Left lung (tissue), 10 donors: ENCODE data around the gene PIH1D1. TPM values are rescaled to one million over a fixed set of nuclear protein-coding genes. Genes with fewer than 3 reads are reported as not detected.
A peak's percentile ranks its signal among the peaks of the same experiment; 100 is the strongest.

Source experiments
- ATAC-seq: fragments of 200-7000 bp; cut with Tn5 transposase; one replicate; pipeline ENCODE4 v1.9.1; 2020; ENCODE audit warnings: moderate library complexity
- DNase-seq, 4 donors: peaks; one replicate each; pipeline ENCODE4 v3.0.0-alpha.2; 2013 to 2020
- H3K27ac ChIP-seq, 2 donors: fragments of 200-600 bp; sonication (generic) in 1 of 2; one replicate each; pipeline versions ENCODE4 v1.5.0 to v1.8.0; 2020 to 2021
- H3K27me3 ChIP-seq, 2 donors: fragments of 200-600 bp; sonication (generic) in 1 of 2; one replicate each; pipeline versions ENCODE4 v1.5.0 to v1.8.0; 2020 to 2021
- H3K36me3 ChIP-seq, 2 donors: fragments of 200-600 bp; sonication (generic) in 1 of 2; one replicate each; pipeline versions ENCODE4 v1.5.0 to v1.8.0; 2020 to 2021
- H3K4me1 ChIP-seq, 2 donors: fragments of 200-600 bp; one replicate each; pipeline ENCODE4 v1.8.0; 2021
- H3K4me3 ChIP-seq, 2 donors: fragments of 200-600 bp; sonication (generic) in 1 of 2; one replicate each; pipeline versions ENCODE4 v1.5.0 to v1.8.0; 2020 to 2021; ENCODE audit warnings: mild to moderate bottlenecking in 1 of 2
- H3K9me3 ChIP-seq, 2 donors: fragments of 200-600 bp; sonication (generic) in 1 of 2; one replicate each; pipeline versions ENCODE4 v1.5.0 to v1.8.0; 2020 to 2021
- intact Hi-C, 2 donors: fragments of 100-400 bp; cut with DNase I; formaldehyde crosslinking; loops; one replicate each; pipeline versions ENCODE4 v1.11.2 to v1.14.2; 2022
- polyA plus RNA-seq, 6 donors: library from polyadenylated mRNA; unstranded; fragments of 120-200 nt; gene quantifications; one replicate each; pipeline ENCODE4 v1.2.1, GENCODE V29; 2013; ENCODE audit not compliant: insufficient read length in 6 of 6
- total RNA-seq, 2 donors: library from RNA; stranded (reverse); fragmentation: NEBNext Ultra II Directional; extraction: Animal tissue kit (Norgen Biotek cat#: 25700); gene quantifications; one replicate each; pipeline ENCODE4 v1.2.1, GENCODE V29; 2021
- TF ChIP-seq, protein P1 (sequence below), 2 donors: fragments of 200-600 bp; sonication (generic) in 1 of 2; IDR thresholded peaks; one replicate each; pipeline versions ENCODE4 v1.5.0 to v1.8.0; 2021; ENCODE audit warnings: antibody characterized with exemption in 2 of 2
- donor health status: DM: no; HTN: yes; CAD: no.
- donor health status: DM: no; HTN: no; CAD: no.

The PIH1D1 gene
- total and polyA plus RNA-seq, 8 donors = 54.4 to 93.2 (median 78.5) TPM

DNA sequence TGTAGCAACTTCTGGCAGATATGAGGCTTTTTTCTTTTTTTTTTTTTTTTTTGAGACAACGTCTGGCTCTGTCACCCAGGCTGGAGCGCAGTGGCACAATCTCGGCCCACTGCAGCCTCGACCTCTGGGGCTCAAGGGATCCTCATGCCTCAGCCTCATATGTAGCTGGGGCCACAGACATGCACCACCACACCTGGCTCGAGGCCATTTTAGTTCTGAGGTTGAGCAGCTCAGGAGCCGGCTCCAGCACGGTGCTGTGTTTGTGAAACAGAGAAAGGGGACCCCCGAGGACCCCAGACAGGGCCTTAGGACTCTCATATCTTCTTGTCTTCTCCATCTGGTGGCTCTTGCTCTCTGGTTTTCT, 19.0 kb upstream of the PIH1D1 start:
- Histone ChIP-seq H3K9me3 (no peaks in the 10 kb centered on the region), H3K4me3 (no peak overlapping the region), H3K27ac (peak overlapping the region in 1 of 2 donors; percentile 61), H3K36me3 (peaks cover 0 to 43% of the 10 kb centered on the region in 2 donors), H3K4me1 (peaks cover 0 to 30% of the 10 kb centered on the region in 2 donors), H3K27me3 (no peaks in the 10 kb centered on the region)
- intact Hi-C loops = no loop called here
- no peak for ATAC-seq
- TF ChIP-seq, protein P1, sequence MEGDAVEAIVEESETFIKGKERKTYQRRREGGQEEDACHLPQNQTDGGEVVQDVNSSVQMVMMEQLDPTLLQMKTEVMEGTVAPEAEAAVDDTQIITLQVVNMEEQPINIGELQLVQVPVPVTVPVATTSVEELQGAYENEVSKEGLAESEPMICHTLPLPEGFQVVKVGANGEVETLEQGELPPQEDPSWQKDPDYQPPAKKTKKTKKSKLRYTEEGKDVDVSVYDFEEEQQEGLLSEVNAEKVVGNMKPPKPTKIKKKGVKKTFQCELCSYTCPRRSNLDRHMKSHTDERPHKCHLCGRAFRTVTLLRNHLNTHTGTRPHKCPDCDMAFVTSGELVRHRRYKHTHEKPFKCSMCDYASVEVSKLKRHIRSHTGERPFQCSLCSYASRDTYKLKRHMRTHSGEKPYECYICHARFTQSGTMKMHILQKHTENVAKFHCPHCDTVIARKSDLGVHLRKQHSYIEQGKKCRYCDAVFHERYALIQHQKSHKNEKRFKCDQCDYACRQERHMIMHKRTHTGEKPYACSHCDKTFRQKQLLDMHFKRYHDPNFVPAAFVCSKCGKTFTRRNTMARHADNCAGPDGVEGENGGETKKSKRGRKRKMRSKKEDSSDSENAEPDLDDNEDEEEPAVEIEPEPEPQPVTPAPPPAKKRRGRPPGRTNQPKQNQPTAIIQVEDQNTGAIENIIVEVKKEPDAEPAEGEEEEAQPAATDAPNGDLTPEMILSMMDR (IDR thresholded peaks at IDR 0.05) = no peak
- DNase-seq = no peak

DNA sequence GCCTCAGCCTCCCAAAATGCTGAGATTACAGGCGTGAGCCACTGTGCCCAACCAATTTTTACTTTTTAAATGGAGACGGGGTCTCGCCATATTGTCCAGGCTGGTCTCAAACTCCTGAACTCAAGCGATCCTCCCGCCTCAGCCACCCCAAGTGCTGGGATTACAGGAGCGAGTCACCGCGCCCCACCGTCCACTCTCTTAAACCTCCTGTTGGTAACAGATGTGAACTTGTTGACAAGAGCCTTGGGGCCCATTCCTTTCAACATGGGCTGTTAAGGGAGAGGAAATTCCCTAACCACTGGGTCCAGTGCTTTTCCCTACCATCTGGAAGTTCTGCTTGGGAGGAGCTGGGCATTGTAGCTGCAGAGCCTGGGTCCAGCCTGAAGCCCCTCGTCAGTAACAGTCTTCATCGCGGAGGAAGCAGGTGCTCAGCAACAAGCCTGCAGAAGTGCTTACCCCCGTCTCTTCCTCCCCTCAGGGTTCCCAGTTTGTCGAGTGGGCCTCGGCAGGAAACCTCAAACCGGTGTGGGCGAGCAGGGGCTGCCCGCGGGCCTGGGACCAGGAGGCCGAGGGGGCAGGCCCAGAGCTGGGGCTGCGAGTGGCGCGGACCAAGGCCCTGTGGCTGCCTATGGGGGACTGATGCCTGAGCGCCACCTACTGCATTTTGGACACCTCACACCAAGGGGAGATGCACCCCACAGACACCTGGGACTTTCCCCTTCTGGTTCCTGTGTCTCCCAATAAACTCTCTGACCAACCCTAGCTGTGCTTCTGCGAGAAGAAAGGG, 18.4 kb upstream of the PIH1D1 start:
- ATAC-seq (peak; percentile 10), DNase-seq (no peak)
- Histone ChIP-seq H3K4me3 (no peak overlapping the region), H3K36me3 (peaks cover 0 to 49% of the 10 kb centered on the region in 2 donors), H3K27ac (peak overlapping the region in 1 of 2 donors; percentile 61), H3K9me3 (no peaks in the 10 kb centered on the region), H3K4me1 (peaks cover 0 to 30% of the 10 kb centered on the region in 2 donors), H3K27me3 (no peaks in the 10 kb centered on the region)
- intact Hi-C loops = no loop called here
- TF ChIP-seq, protein P1 (IDR thresholded peaks at IDR 0.05) = peak in 1 of 2 donors; percentile 15

- peak overlapping the region in 1 of 2 donors; percentile 61 for H3K27ac ChIP-seq
- no peak overlapping the region for H3K4me3 ChIP-seq
- no peaks in the 10 kb centered on the region for H3K9me3 ChIP-seq
- H3K4me1 ChIP-seq = peaks cover 0 to 29% of the 10 kb centered on the region in 2 donors
- ATAC-seq (peak; percentile 47), DNase-seq (peak in 1 of 4 donors; percentile 57)
- intact Hi-C loops = no loop called here
- H3K36me3 ChIP-seq = peaks cover 0 to 60% of the 10 kb centered on the region in 2 donors
- no peaks in the 10 kb centered on the region for H3K27me3 ChIP-seq
- TF ChIP-seq, protein P1 (IDR thresholded peaks at IDR 0.05) = no peak
Measured at GRCh38 chr19:49468746-49469447, 17.3 kb upstream of the PIH1D1 start.

- TF ChIP-seq, protein P1 (IDR thresholded peaks at IDR 0.05) = no peak
- intact Hi-C loops = no loop called here
- Histone ChIP-seq H3K9me3 (no peaks in the 10 kb centered on the region), H3K36me3 (peaks cover 0 to 63% of the 10 kb centered on the region in 2 donors), H3K4me3 (no peak overlapping the region), H3K27me3 (no peaks in the 10 kb centered on the region), H3K27ac (peak overlapping the region in 1 of 2 donors; percentile 61), H3K4me1 (peaks cover 0 to 23% of the 10 kb centered on the region in 2 donors)
- no peak for DNase-seq
- no peak for ATAC-seq
Measured at GRCh38 chr19:49468199-49468598, 16.6 kb upstream of the PIH1D1 start.

GRCh38 chr19:49465371-49465770, 13.8 kb upstream of the PIH1D1 start:
- DNase-seq = no peak
- H3K4me3 ChIP-seq = no peak overlapping the region
- intact Hi-C loops = no loop called here
- TF ChIP-seq, protein P1 (IDR thresholded peaks at IDR 0.05) = no peak
- no peaks in the 10 kb centered on the region for H3K9me3 ChIP-seq
- no peak for ATAC-seq
- H3K27ac ChIP-seq = no peak overlapping the region
- no peaks in the 10 kb centered on the region for H3K27me3 ChIP-seq
- H3K4me1 ChIP-seq = peaks cover 0 to 18% of the 10 kb centered on the region in 2 donors
- H3K36me3 ChIP-seq = peaks cover 0 to 79% of the 10 kb centered on the region in 2 donors
